Measurements from ENCODE around the gene APOM. TPM values are rescaled to one million over a fixed set of nuclear protein-coding genes. Genes with fewer than 3 reads are reported as not detected.

APOM gene
- total and polyA plus RNA-seq, 7 experiments from 2014 or later = 0.78 to 5.0 (median 3.6) TPM

DNA sequence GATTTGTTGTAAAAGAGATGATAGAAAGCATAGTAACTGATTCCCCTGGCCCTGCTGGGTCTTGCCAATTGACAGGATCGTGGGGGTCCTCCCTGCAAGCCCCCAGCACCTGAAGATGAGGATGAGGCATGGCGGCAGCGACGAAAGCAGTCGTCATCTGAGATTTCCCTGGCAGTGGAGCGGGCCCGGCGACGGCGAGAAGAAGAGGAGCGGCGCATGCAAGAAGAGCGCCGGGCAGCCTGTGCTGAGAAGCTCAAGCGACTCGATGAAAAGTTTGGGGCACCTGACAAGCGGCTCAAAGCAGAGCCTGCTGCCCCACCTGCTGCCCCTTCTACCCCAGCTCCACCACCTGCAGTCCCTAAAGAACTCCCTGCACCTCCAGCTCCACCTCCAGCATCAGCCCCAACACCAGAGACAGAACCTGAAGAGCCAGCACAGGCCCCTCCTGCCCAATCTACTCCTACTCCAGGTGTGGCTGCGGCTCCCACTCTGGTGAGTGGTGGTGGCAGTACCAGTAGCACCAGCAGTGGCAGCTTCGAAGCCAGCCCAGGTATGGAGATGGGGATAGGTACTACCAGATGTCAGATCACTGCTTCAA is 27.9 kb upstream of the APOM start:
- POLR2A ChIA-PET = interaction anchor here (1.3 to 66.4 kb wide), 3 partner anchors 12 to 64 kb away, joined by 4 to 3078 read pairs (median 7); partner anchors contain the start of genes ATP6V1G2, BAG6, DDX39B and LST1
- Histone ChIP-seq H3K9me3 (ENCODE audit: control insufficient read depth in 2 of 3, low read length in 3 of 3) (no peaks in the 10 kb centered on the region), H3K27me3 (ENCODE audit: control insufficient read depth in 2 of 2, insufficient read depth in 2 of 2, low read length in 2 of 2) (no peaks in the 10 kb centered on the region), H3K4me3 (ENCODE audit: low read length) (no peak overlapping the region), H3K36me3 (ENCODE audit: control insufficient read depth in 2 of 3, insufficient read depth in 3 of 3, low read length in 3 of 3) (peaks cover 20 to 95% (median 35%) of the 10 kb centered on the region in 3 experiments), H3K4me1 (ENCODE audit: control insufficient read depth in 2 of 2, insufficient read depth in 2 of 2, low read length in 2 of 2) (no peaks in the 10 kb centered on the region), H3K27ac (ENCODE audit: low read depth, low read length) (no peak overlapping the region)
- Mint-ChIP-seq H3K36me3 (peaks cover 14 to 57% (median 26%) of the 10 kb centered on the region in 5 donors), H3K27ac (peak overlapping the region in 1 of 9 donors; percentile 36), H3K9me3 (no peaks in the 10 kb centered on the region), H3K4me1 (peaks cover 0 to 20% (median 4%) of the 10 kb centered on the region in 7 donors), H3K27me3 (no peaks in the 10 kb centered on the region), H3K4me3 (no peak overlapping the region)
- ATAC-seq = no peak
- CTCF ChIA-PET = no interaction called here
- DNase-seq = no peak
- intact Hi-C loops (cut with micrococcal nuclease) = no loop called here

DNA sequence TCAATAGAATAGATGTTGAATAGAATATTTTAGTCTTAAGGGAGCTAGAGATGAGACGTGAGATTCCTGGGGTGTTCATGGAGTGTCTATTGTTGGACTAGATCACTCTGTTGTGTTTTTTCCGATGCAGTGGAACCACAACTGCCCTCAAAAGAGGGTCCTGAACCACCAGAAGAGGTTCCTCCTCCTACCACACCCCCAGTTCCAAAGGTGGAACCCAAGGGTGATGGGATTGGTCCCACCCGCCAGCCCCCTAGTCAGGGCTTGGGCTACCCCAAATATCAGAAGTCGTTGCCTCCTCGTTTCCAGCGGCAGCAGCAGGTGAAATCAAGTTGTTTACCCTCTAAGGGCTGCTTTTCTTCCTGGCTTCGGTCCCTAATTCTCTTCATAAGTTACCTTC is 26.7 kb upstream of the APOM start:
- ATAC-seq (no peak), DNase-seq (no peak)
- POLR2A ChIA-PET = interaction anchor here (0.5 to 66.4 kb wide), 4 partner anchors 19 to 362 kb away, joined by 3 to 3078 read pairs (median 3); partner anchors contain the start of genes ATP6V1G2, DDX39B, LST1 and LTA
- Mint-ChIP-seq H3K36me3 (peaks cover 13 to 56% (median 26%) of the 10 kb centered on the region in 5 donors), H3K27ac (peak overlapping the region in 3 of 9 donors; percentile 53 to 86 (median 67)), H3K27me3 (no peaks in the 10 kb centered on the region), H3K9me3 (no peaks in the 10 kb centered on the region), H3K4me3 (no peak overlapping the region), H3K4me1 (peaks cover 0 to 16% (median 2%) of the 10 kb centered on the region in 7 donors)
- Histone ChIP-seq H3K9me3 (ENCODE audit: control insufficient read depth in 2 of 3, low read length in 3 of 3) (no peaks in the 10 kb centered on the region), H3K4me1 (ENCODE audit: control insufficient read depth in 2 of 2, insufficient read depth in 2 of 2, low read length in 2 of 2) (no peaks in the 10 kb centered on the region), H3K27me3 (ENCODE audit: control insufficient read depth in 2 of 2, insufficient read depth in 2 of 2, low read length in 2 of 2) (no peaks in the 10 kb centered on the region), H3K27ac (ENCODE audit: low read depth, low read length) (no peak overlapping the region), H3K4me3 (ENCODE audit: low read length) (no peak overlapping the region), H3K36me3 (ENCODE audit: control insufficient read depth in 2 of 3, insufficient read depth in 3 of 3, low read length in 3 of 3) (peaks cover 27 to 100% (median 39%) of the 10 kb centered on the region in 3 experiments)
- intact Hi-C loops (cut with micrococcal nuclease) = no loop called here
- CTCF ChIA-PET = no interaction called here

DNA sequence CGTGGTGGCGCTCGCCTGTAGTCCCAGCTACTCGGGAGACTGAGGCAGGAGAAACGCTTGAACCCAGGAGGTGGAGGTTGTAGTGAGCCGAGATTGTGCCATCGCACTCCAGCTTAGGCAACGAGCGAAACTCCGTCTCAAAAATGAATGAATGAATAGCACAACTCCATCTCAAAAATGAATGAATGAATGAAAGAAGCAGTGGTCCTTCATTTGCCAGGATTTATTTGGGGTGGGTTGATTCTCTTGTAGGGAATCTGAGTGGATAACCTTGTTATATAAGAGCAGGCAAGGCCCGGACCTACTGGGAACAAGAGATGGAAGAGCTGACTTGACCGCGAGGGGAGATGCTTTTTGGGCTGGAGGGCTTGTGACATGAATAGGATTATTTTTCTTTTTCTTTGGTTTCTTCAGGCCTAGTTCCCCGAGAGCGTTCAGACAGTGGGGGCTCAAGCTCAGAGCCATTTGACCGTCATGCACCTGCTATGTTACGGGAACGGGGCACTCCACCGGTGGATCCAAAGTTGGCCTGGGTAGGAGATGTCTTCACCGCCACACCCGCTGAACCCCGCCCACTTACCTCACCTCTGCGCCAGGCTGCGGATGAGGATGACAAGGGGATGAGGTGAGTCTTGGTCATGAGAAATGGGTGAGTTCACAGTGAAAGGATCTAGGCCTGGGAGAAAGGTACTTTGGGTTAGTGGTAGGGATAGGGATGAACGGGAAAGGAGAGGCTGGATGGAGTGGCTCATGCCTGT is 25.3 kb upstream of the APOM start:
- Mint-ChIP-seq H3K36me3 (peaks cover 15 to 56% (median 29%) of the 10 kb centered on the region in 5 donors), H3K4me3 (no peak overlapping the region), H3K9me3 (no peaks in the 10 kb centered on the region), H3K4me1 (peaks cover 0 to 17% (median 3%) of the 10 kb centered on the region in 7 donors), H3K27me3 (no peaks in the 10 kb centered on the region), H3K27ac (peak overlapping the region in 3 of 9 donors; percentile 57 to 82 (median 78))
- CTCF ChIA-PET = no interaction called here
- H3K9me3 ChIP-seq (ENCODE audit: control insufficient read depth in 2 of 3, low read length in 3 of 3) = no peaks in the 10 kb centered on the region
- peaks cover 25 to 100% (median 38%) of the 10 kb centered on the region in 3 experiments for H3K36me3 ChIP-seq (ENCODE audit: control insufficient read depth in 2 of 3, insufficient read depth in 3 of 3, low read length in 3 of 3)
- ATAC-seq (no peak), DNase-seq (no peak)
- POLR2A ChIA-PET = interaction anchor here (0.6 to 1.2 kb wide), 2 partner anchors 23 to 1713 kb away, joined by 3 to 4 read pairs; no protein-coding TSS in a partner anchor
- intact Hi-C loops (cut with micrococcal nuclease) = no loop called here
- H3K27me3 ChIP-seq (ENCODE audit: control insufficient read depth in 2 of 2, insufficient read depth in 2 of 2, low read length in 2 of 2) = no peaks in the 10 kb centered on the region
- no peak overlapping the region for H3K27ac ChIP-seq (ENCODE audit: low read depth, low read length)
- no peak overlapping the region for H3K4me3 ChIP-seq (ENCODE audit: low read length)
- H3K4me1 ChIP-seq (ENCODE audit: control insufficient read depth in 2 of 2, insufficient read depth in 2 of 2, low read length in 2 of 2) = no peaks in the 10 kb centered on the region

DNA sequence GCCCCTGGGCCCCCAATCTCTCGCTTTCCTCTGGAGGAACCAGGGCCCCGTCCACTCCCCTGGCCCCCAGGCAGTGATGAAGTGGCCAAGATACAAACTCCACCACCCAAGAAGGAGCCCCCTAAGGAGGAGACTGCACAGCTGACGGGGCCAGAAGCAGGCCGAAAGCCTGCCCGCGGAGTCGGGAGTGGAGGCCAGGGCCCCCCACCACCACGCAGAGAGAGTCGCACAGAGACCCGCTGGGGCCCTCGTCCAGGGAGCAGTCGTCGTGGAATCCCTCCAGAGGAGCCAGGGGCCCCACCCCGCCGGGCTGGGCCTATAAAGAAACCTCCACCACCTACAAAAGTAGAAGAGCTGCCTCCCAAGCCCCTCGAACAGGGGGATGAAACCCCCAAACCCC is 24.5 kb upstream of the APOM start:
- Histone ChIP-seq H3K27ac (ENCODE audit: low read depth, low read length) (no peak overlapping the region), H3K4me1 (ENCODE audit: control insufficient read depth in 2 of 2, insufficient read depth in 2 of 2, low read length in 2 of 2) (no peaks in the 10 kb centered on the region), H3K4me3 (ENCODE audit: low read length) (no peak overlapping the region), H3K9me3 (ENCODE audit: control insufficient read depth in 2 of 3, low read length in 3 of 3) (no peaks in the 10 kb centered on the region), H3K36me3 (ENCODE audit: control insufficient read depth in 2 of 3, insufficient read depth in 3 of 3, low read length in 3 of 3) (peaks cover 17 to 100% (median 31%) of the 10 kb centered on the region in 3 experiments), H3K27me3 (ENCODE audit: control insufficient read depth in 2 of 2, insufficient read depth in 2 of 2, low read length in 2 of 2) (no peaks in the 10 kb centered on the region)
- Mint-ChIP-seq H3K27me3 (no peaks in the 10 kb centered on the region), H3K27ac (no peak overlapping the region), H3K4me1 (peaks cover 0 to 15% (median 0%) of the 10 kb centered on the region in 7 donors), H3K4me3 (no peak overlapping the region), H3K9me3 (no peaks in the 10 kb centered on the region), H3K36me3 (peaks cover 15 to 56% (median 30%) of the 10 kb centered on the region in 5 donors)
- ATAC-seq (no peak), DNase-seq (no peak)
- CTCF ChIA-PET = no interaction called here
- intact Hi-C loops (cut with micrococcal nuclease) = no loop called here
- POLR2A ChIA-PET = no interaction called here

DNA sequence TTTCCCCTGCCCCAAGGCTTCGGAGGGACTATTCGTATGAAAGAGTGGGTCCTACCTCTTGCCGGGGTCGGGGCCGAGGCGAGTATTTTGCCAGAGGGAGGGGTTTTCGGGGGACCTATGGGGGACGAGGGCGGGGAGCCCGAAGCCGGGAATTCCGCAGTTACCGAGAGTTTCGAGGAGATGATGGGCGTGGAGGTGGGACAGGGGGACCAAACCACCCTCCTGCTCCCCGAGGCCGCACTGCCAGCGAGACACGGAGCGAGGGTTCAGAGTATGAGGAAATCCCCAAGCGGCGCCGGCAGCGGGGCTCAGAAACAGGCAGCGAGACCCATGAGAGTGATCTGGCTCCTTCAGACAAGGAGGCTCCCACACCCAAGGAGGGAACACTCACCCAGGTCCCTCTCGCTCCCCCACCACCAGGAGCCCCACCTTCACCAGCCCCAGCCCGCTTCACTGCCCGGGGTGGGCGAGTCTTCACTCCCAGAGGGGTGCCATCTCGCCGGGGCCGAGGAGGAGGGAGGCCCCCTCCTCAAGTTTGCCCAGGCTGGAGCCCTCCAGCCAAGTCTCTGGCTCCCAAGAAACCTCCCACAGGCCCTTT is 23.9 kb upstream of the APOM start:
- ATAC-seq = no peak
- peaks cover 0 to 17% (median 0%) of the 10 kb centered on the region in 7 donors for H3K4me1 Mint-ChIP-seq

DNA sequence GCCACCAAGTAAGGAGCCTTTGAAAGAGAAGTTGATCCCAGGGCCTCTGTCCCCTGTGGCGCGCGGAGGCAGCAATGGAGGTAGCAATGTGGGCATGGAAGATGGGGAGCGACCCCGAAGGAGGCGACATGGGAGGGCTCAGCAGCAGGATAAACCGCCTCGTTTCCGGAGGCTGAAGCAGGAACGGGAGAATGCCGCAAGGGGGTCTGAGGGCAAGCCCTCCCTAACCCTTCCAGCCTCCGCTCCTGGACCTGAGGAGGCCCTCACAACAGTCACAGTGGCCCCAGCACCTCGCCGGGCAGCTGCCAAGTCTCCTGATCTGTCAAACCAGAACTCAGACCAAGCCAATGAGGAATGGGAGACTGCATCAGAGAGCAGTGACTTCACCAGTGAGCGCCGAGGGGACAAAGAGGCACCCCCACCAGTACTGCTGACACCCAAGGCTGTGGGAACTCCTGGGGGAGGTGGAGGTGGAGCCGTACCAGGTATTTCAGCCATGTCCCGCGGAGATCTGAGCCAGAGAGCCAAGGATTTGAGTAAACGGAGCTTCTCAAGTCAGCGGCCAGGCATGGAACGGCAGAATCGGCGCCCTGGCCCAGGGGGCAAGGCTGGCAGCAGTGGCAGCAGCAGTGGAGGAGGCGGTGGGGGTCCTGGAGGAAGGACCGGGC is 23.3 kb upstream of the APOM start:
- Mint-ChIP-seq H3K36me3 (peaks cover 15 to 55% (median 20%) of the 10 kb centered on the region in 5 donors), H3K27me3 (no peaks in the 10 kb centered on the region), H3K4me1 (peaks cover 0 to 14% (median 0%) of the 10 kb centered on the region in 7 donors), H3K27ac (peak overlapping the region in 2 of 9 donors; percentile 33 to 38), H3K9me3 (no peaks in the 10 kb centered on the region), H3K4me3 (no peak overlapping the region)
- peaks cover 15 to 100% (median 21%) of the 10 kb centered on the region in 3 experiments for H3K36me3 ChIP-seq (ENCODE audit: control insufficient read depth in 2 of 3, insufficient read depth in 3 of 3, low read length in 3 of 3)
- ATAC-seq (no peak), DNase-seq (no peak)
- H3K27me3 ChIP-seq (ENCODE audit: control insufficient read depth in 2 of 2, insufficient read depth in 2 of 2, low read length in 2 of 2) = no peaks in the 10 kb centered on the region
- CTCF ChIA-PET = no interaction called here
- H3K4me3 ChIP-seq (ENCODE audit: low read length) = no peak overlapping the region
- H3K27ac ChIP-seq (ENCODE audit: low read depth, low read length) = no peak overlapping the region
- intact Hi-C loops (cut with micrococcal nuclease) = no loop called here
- POLR2A ChIA-PET = no interaction called here
- no peaks in the 10 kb centered on the region for H3K9me3 ChIP-seq (ENCODE audit: control insufficient read depth in 2 of 3, low read length in 3 of 3)
- H3K4me1 ChIP-seq (ENCODE audit: control insufficient read depth in 2 of 2, insufficient read depth in 2 of 2, low read length in 2 of 2) = no peaks in the 10 kb centered on the region

More for the DNA sequence above, 23.9 kb upstream of the APOM start:
- no peaks in the 10 kb centered on the region for H3K9me3 Mint-ChIP-seq
- intact Hi-C loops (cut with micrococcal nuclease) = no loop called here
- ChIA-PET POLR2A (no interaction called here), CTCF (no interaction called here)
- Histone ChIP-seq H3K36me3 (ENCODE audit: control insufficient read depth in 2 of 3, insufficient read depth in 3 of 3, low read length in 3 of 3) (peaks cover 16 to 100% (median 26%) of the 10 kb centered on the region in 3 experiments), H3K27ac (ENCODE audit: low read depth, low read length) (no peak overlapping the region), H3K27me3 (ENCODE audit: control insufficient read depth in 2 of 2, insufficient read depth in 2 of 2, low read length in 2 of 2) (no peaks in the 10 kb centered on the region), H3K4me1 (ENCODE audit: control insufficient read depth in 2 of 2, insufficient read depth in 2 of 2, low read length in 2 of 2) (no peaks in the 10 kb centered on the region), H3K4me3 (ENCODE audit: low read length) (no peak overlapping the region), H3K9me3 (ENCODE audit: control insufficient read depth in 2 of 3, low read length in 3 of 3) (no peaks in the 10 kb centered on the region)
- H3K36me3 Mint-ChIP-seq = peaks cover 15 to 56% (median 24%) of the 10 kb centered on the region in 5 donors
- H3K4me3 Mint-ChIP-seq = no peak overlapping the region
- H3K27me3 Mint-ChIP-seq = no peaks in the 10 kb centered on the region
- DNase-seq = no peak
- peak overlapping the region in 1 of 9 donors; percentile 8 for H3K27ac Mint-ChIP-seq

Measured in naive thymus-derived CD4-positive, alpha-beta T cell (primary cell).